NCI-H2081 treated with DMSO at 0.1 percent for 48 hours (cell line): ENCODE results near the gene HRH1.

ENCODE experiments used
- DNase-seq: peaks from one replicate; lab custom pipeline; 2025; lab: John Stamatoyannopoulos, UW

HRH1 gene

DNA sequence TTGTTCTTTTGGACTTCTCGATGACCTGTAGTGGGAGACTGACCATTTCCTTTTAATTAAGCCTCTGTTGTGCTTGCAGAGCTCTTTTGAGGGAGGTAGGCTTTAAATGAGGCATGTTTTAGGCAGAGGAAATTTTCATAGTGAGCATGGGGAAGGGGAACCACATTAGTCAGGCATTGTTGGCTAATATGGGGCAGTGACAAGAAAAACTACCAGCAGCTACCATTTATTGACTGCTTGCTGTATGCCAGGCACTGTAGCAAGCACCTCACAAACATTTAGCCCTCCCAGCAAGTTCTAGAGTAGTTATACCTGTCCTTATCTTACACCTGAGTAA, 128.8 kb downstream of the HRH1 start:
- no peak for DNase-seq

DNA sequence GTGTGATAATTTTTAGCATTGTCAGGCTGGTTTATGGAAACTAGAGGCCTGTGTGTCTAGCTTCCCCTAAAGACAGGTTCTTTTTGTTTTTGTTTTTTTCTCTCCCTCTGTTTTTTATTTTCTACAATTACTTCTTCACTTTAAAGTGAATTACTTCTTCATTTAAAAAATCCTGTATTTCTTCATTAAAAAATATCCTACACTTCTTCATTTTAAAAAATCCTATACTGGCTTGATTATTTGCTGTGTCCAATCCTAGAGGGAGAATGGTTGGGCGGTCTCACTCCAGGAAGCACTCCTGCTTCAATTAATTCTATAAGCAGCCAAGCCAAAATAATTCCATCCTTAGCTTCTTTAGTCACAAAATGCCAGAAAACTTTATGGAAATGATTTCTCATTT, 129.7 kb downstream of the HRH1 start:
- DNase-seq = no peak

DNA sequence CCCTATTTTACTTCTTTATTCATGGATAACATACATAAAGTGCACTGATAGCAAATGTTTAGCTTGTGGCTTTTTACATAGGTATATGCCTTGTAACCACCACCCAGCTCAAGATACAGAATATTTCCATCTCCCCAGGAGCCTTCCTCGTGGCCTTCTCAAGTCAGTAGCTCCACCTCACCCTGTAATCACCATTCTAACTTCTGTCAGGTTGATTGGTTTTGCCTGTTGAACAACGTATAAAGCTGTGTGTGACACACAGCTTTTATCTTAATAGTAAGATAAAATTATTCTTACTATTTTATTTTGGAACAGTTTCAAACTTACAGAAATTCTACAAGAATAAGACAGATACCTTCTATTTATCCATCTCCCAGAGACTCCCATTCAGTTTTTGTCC, 131.2 kb downstream of the HRH1 start:
- no peak for DNase-seq

DNA sequence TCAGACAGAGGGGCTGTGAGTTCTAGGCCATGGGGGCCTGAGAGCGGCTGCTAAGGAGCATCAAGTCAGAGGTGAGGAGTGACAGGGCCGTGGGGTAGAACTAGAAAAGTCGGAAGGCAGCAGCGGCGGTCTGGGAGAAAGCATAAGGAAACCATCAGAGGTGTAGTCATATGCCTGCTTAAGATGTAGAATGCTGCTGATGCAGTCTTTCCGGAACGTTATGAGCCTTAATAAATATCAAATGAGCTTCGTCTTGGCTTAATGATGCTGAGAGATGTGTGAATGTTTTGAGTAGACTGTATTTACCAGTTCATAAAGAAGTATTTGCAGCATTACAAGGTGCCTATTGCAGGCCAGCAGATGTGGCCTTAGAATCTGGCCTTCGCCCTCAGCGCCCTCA, 133.1 kb downstream of the HRH1 start:
- no peak for DNase-seq

DNA sequence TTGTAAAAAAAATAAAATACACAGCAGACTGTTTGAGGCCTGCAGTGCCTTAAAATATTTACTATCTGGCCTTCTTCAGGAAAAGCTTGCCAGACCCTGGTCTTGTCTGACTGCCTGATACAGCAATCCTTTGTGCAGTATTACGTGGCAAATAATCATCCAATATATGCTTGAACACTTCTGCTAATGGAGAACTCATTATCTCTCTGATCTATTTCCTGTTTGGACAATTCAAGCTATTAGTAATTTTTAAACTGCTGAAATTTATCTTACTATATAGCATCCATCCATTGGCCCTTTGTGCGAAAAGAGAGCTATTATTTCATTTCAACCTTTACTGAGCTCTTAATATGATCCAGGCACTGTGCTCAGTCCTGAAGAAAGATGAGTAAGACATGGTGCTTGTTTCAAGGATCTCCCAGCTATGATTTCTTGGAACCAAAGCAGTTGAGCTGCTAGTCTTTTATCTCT, 133.8 kb downstream of the HRH1 start:
- no peak for DNase-seq

DNA sequence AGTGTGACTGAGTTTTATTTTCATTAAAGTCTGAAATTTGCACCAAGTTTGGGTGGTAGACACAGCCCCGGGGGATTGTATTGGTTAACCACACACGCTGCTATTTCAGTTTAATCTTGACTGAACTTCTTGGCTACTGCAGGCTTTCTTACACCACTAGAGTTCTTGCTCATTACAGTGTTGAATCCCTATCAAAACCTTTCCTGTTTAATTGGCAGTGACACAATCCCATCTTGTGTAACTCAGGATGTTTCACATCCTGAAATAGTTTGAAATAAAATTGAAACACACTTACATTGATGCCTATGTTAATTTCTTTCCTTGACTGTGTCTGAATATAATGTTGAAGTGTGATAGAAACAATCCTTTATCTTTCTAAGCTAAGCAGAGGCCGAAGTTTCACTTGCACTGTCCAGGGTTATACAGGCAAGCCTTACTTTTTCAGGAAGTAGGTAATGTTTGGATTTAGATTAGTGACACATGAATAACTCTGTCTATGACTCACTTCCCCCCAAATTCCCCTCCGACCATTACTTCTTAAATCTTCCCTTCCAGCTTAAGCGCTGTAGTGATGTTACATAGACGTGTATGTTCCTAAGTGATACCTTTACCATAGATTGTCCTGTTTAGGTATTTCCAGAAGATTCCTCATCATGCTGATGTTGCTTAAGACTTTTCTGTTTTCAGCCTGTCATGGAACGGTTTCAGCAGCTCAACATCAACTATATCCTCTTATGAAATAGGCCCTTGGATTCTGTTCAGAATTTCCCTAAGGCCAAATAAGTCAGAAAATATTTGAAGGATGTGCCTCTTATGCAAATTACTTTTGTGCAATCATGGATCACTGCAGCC, 134.7 kb downstream of the HRH1 start:
- no peak for DNase-seq

DNA sequence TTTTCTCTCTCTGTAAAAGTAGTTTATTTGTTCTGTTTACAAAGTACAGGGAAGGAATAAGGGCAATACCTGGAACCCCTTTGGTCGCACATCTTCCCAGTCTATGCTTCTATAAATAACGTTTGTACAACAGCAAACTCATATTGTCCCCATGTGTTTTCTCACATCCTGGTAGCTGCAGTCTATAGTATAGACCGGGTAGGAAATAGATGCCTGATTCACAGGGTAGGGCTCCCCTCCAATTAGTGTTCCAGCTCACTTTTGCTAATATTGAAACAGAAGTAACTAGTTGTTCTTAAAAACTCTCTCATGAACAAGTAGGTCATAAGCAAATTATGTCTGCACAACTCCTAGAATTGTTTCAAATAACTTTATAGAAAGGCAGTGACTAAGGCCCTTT, 135.6 kb downstream of the HRH1 start:
- no peak for DNase-seq

DNA sequence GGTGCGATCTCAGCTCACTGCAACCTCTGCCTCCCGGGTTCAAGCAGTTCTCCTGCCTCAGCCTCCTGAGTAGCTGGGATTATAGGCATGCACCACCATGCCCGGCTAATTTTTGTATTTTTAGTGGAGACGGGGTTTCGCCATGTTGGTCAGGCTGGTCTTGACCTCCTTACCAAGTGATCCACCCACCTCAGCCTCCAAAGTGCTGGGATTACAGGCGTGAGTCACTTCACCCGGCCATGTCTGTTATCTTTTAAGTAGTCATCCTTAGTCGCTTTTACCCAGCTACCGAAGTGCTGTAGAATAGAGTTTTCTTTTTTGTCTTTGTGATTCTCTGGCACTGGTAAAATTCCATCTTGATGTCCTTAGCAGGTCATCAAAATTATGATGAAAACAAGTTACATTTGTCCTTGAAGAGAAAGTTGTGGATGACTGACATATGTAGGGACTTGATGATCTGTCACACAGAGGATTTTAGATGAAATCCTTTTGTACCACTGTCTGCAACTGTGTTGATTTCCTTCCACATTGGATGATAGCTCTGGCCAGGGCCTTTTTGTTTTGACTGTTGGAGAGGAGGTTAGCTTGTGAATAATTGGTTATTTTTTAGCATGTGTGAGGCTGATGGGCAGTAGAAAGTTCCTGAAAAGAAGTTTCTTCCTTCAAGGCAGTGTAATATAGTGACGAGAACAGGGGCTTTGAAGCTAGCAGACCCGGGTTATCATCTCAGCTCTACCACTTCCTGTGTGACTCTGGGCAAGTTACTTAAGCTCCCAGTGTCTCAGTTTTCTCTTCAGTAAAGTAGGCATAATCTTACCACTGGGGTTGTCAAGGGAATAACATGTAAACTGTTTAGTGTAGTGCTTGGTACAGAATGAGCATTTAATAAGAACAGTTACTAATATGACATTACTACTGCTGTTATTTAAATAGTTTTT, 136.7 kb downstream of the HRH1 start:
- DNase-seq = no peak

DNA sequence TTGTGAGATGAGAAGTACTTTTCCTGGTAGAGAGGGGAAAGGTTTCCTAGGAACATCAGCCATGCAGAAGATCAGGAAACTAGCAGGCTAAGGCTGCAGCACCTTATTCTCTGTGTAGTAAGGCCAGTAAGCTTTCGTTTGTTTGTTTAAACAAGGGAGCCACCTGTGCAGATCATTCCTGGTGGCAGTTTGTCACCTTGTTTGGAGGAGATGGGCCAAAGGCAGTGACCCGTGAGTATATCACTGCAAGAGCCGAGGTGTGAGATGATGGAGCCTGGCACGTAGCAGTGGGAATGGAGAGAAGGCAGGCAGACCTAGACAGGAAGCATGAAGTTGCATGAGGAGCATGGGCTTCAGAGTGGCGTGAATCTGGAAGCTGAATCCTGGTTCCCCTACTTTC, 137.5 kb downstream of the HRH1 start:
- DNase-seq = no peak

DNA sequence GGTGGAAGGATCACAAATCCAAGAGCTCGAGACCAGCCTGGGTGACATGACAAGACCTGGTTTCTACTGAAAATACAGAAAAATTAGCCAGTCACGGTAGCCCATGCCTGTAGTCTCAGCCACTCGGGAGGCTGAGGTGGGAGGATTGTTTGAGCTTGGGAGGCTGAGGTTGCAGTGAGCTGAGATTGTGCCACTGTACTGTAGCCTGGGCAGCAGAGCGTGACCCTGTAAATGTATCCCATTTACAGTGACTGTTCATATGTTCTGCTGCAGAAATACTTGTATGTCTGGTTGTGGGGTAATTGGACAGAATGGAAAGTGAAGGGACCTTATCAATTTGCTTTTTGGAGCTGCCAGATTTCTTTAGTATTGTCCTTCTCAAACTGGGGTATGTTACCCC, 142.8 kb downstream of the HRH1 start:
- no peak for DNase-seq

DNA sequence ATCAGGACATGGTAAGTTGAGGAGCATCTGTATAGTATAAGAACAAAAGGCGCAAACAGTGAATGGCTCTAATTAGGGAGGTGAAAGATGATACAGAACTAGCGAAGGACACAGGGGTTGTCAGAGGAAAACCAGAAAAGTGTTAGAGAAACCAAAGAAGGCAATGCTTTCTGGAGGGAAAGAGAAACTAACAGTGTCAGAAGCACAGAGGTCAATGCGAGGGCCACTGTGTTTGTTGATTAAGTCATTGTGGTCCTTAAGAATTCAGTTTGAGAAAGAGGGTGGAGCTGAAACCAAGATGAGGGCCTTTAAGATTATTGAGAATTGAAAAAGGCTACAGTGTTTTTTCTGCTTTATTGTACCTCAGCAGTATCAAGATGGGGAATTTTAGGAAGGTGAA, 146.7 kb downstream of the HRH1 start:
- no peak for DNase-seq

DNA sequence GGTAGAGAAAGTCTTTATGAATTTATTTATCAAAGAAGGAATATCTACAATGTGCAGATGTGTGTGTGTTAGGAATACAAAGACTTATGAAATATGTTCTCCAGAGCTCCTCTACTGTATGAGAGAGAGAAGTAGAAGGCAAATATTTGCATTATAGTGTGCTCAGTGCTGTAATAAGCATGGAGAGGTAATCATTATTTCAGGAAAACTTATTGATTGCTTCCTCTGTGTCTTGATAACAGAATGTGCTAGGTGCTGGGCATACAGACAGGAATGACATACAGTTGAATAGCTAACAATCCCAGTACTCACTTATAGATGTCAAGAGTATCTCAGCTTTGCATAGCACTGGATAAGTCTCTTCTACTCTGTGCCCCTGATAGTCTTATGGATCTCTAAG, 148.2 kb downstream of the HRH1 start:
- DNase-seq = no peak

DNA sequence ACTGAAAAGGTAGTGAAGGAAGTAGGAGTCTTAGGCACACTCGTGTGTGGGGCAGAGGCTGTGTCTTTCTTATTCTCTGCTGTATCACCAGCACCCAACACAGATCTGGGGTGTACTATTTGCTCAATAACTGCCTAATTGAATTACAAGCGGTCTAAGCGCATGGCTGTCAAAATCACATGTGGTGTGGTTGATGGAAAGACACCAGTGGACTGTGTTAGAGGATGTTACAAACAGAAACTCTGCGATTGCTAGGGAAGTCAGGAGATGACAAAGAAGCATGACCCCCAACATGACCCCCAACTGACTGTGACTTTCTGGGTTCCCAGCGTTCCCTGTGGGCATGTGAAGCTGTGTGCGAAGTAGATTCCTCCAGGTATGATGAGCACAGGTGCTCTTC, 149.9 kb downstream of the HRH1 start:
- no peak for DNase-seq

DNA sequence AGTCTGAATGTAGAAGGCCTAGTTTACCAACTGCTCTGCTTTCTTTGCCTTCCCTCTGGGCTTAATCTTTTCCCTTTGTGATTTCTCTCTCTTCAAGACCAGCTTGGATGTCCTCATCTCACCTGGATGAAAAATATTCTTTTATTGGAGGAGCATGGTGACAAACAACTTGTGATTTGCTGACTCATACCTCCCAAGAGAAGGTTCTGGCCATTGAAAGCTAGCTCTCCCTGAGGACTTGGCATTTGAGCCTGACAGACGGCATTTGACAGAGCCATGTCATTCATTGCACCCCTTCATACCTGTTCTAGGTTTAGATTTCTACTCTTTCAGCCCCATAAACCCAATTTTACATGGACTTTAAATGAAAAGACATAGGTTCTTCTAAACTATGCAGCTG, 151.2 kb downstream of the HRH1 start:
- no peak for DNase-seq

DNA sequence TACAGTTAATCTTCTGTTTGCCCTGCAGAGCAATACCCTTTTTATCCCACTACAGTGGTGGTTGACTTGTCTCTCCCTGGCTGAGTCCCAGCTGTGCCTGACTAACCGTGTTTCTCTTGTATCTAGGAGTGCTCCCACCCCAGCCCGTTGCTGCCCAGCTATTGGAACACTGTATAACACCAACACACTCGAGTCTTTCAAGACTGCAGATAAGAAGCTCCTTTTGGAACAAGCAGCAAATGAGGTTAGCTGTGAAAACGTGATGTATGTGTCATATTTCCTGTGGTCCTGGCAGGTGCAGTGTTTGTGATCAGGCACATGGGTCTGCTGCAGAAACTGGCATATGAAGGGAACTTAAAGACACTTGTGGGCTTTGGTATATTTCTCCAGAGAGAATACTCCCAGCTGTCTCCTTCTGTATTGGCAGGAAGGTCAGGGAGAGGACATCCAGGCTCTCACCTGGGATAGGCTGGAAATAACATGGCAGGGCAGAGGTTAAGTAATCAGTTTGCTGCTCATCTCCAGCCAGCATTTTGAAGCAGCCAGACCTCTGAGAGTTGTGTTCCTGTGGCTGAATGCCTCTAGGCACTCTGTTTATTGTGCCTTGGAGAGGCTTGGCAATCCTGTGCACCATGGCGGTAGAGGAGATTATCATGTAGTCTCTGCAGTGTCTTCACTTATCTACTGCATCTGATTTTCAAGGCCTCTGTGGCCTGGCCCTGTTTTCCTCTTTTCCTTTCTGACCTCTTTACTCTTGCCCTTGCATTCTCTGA, 152.7 kb downstream of the HRH1 start:
- no peak for DNase-seq

DNA sequence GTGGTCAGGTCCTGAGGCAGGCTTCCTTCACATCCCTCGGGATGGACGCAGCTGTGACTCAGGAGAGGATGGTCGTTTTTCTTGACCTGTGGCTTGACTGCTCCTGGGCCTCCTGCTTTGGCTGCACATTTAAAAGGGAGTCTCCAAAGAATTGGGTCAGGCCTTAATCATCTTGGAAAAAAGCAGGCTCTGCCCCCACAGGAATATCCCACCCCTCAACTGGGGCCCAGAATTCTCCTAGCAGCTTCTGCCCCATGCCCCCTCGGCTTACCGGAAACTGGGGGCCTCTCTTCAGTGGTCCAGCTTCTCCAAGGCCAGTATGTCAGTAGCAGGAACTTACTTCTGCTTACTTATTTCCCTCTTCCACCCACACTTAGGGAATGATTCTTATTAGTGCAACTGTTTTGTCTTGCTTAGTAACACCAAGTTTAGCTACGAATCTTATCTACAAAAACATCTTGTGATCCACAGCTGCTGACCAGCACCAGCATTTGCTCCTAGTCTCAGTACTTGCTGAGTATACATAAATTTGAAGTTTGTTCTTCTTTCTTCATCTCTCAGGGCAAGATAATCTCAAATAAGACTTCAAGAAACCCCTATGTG, 153.6 kb downstream of the HRH1 start:
- no peak for DNase-seq

DNA sequence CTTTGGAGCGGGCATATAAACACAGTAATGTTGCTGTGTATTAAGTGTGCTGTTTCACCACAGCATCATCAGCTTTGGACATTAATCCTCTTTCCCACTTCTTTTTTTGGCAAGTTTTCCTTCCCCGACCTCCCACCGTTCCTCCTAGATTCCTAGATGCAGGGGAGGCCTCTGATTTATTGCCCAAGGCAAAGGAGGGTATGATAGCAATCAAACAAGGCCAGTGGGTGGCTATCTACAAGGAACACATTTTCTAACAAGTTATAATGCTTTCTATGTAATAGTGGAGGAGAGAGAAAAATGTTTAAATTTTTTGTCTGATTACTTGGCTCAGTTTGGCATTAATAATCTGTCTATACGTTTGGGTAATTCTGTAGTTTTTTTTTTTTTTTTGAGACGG, 156.0 kb downstream of the HRH1 start:
- DNase-seq = no peak

DNA sequence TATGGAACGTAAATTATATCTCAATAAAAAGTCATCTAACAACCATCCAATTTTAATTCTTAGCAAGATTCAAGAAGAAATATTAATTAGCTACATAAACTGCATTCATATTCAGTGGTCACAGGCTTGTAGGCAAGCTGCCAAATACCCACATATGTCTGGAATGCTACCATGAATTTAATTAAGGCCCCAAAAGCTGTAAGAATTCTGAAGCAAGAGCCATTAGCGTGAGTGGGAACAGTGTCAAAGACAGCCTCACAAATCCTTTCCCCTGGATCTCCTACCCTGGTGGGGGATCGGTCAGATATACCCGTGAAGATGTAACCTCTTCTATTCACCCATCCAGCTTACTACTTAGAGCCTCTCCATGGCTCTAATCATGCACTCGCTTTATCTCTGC, 157.9 kb downstream of the HRH1 start:
- no peak for DNase-seq
